SK-N-SH (cell line): ENCODE measurements around the gene FAM118A. TPM values are rescaled to one million over a fixed set of nuclear protein-coding genes. Genes with fewer than 3 reads are reported as not detected.

Experiments used
- CTCF ChIA-PET: fragments of 300-600, 350-600 bp; formaldehyde crosslinking; extraction: SDS; loops from one replicate; lab custom pipeline; 2021; lab: Yijun Ruan, JAX
- POLR2A ChIA-PET: fragments of 350-600 bp; sonication (Branson Sonifier 250); formaldehyde crosslinking; extraction: SDS; loops from one replicate; lab custom pipeline; 2020; ENCODE audit warnings: antibody characterized with exemption, inconsistent platforms; lab: Yijun Ruan, JAX
- DNase-seq: peaks from one replicate; pipeline ENCODE4 v3.0.0; 2012
- H2AFZ ChIP-seq: fragments of 200-600 bp; sonication (generic); 2 replicates; pipeline ENCODE4 v1.8.1; 2016; ENCODE audit warnings: antibody characterized with exemption, mild to moderate bottlenecking, low read depth
- H3F3A ChIP-seq: fragments of 200-600 bp; sonication (generic); replicated peaks from 2 replicates; pipeline ENCODE3; 2016; ENCODE audit warnings: antibody characterized with exemption, mild to moderate bottlenecking; ENCODE audit not compliant: insufficient read depth
- H3K27ac ChIP-seq, 2 experiments: fragments of 200-500 bp in 1 of 2; fragments of 200-600 bp in 1 of 2; sonication (Bioruptor generic) in 1 of 2; sonication (generic), shearing (Covaris generic) in 1 of 2; 2 replicates each; pipeline versions ENCODE4 v1.5.1 to v1.6.1; 2014 to 2016; ENCODE audit warnings: low read depth in 2 of 2, inconsistent platforms in 1 of 2, low read length in 1 of 2, mild to moderate bottlenecking in 1 of 2, mixed read lengths in 1 of 2
- H3K27me3 ChIP-seq: fragments of 200-600 bp; sonication (generic), shearing (Covaris generic); 2 replicates; pipeline ENCODE4 v1.6.1; 2016; ENCODE audit warnings: mixed run types; ENCODE audit not compliant: insufficient read depth
- H3K36me3 ChIP-seq, 2 experiments: fragments of 200-500 bp in 1 of 2; fragments of 200-600 bp in 1 of 2; sonication (Bioruptor generic) in 1 of 2; sonication (generic) in 1 of 2; replicated peaks in 1 of 2; 2 replicates each; pipeline versions ENCODE3 to v1.5.1; 2014 to 2016; ENCODE audit warnings: low read length in 1 of 2, mild to moderate bottlenecking in 1 of 2; ENCODE audit not compliant: insufficient read depth in 2 of 2, control insufficient read depth in 1 of 2
- H3K4me1 ChIP-seq, 2 experiments: fragments of 200-500 bp in 1 of 2; fragments of 200-600 bp in 1 of 2; sonication (Bioruptor generic) in 1 of 2; sonication (generic), shearing (Covaris generic) in 1 of 2; 2 replicates each; pipeline versions ENCODE4 v1.5.1 to v1.6.1; 2014 to 2016; ENCODE audit warnings: low read depth in 1 of 2, low read length in 1 of 2, mixed run types in 1 of 2; ENCODE audit not compliant: insufficient read depth in 2 of 2, control insufficient read depth in 1 of 2
- H3K4me2 ChIP-seq: fragments of 200-600 bp; sonication (generic), shearing (Covaris generic); 2 replicates; pipeline ENCODE4 v1.6.1; 2017; ENCODE audit warnings: mixed run types
- H3K4me3 ChIP-seq, 2 experiments: fragments of 200-500 bp in 1 of 2; fragments of 200-600 bp in 1 of 2; sonication (Bioruptor generic) in 1 of 2; sonication (generic), shearing (Covaris generic) in 1 of 2; 2 replicates each; pipeline versions ENCODE4 v1.5.1 to v1.8.1; 2014 to 2016; ENCODE audit warnings: low read depth in 2 of 2, inconsistent platforms in 1 of 2, low read length in 1 of 2, mild to moderate bottlenecking in 1 of 2, mixed read lengths in 1 of 2, moderate library complexity in 1 of 2
- H3K79me2 ChIP-seq: fragments of 200-600 bp; sonication (generic); 2 replicates; pipeline ENCODE4 v1.8.1; 2017; ENCODE audit warnings: mild to moderate bottlenecking; ENCODE audit not compliant: insufficient read depth
- H3K9ac ChIP-seq: fragments of 200-600 bp; sonication (generic); 2 replicates; pipeline ENCODE4 v1.6.1; 2017; ENCODE audit warnings: mixed run types
- H3K9me2 ChIP-seq: fragments of 200-600 bp; sonication (generic); 2 replicates; pipeline ENCODE4 v1.6.1; 2017; ENCODE audit warnings: mixed run types
- H3K9me3 ChIP-seq: fragments of 200-600 bp; sonication (generic); 2 replicates; pipeline ENCODE4 v1.6.1; 2017; ENCODE audit warnings: mixed run types, mild to moderate bottlenecking, moderate library complexity
- H4K20me1 ChIP-seq: fragments of 200-600 bp; sonication (generic); 2 replicates; pipeline ENCODE4 v1.6.1; 2017; ENCODE audit warnings: mild to moderate bottlenecking, mixed run types; ENCODE audit not compliant: insufficient read depth
- EP300 ChIP-seq, 2 experiments: IDR thresholded peaks; 2 replicates each; pipeline versions ENCODE4 v1.4.0 to v1.6.1; 2012; ENCODE audit warnings: borderline replicate concordance in 1 of 2, low read depth in 1 of 2, low read length in 1 of 2
- FOSL2 ChIP-seq: IDR thresholded peaks from 2 replicates; pipeline ENCODE4 v1.4.0; 2012; ENCODE audit warnings: low read depth, mild to moderate bottlenecking, moderate library complexity, borderline replicate concordance
- FOXJ3 ChIP-seq: sonication (generic); formaldehyde crosslinking; IDR thresholded peaks from 2 replicates; pipeline ENCODE4 v1.5.1; 2020; ENCODE audit warnings: mild to moderate bottlenecking, missing genetic modification reagents
- FOXM1 ChIP-seq: IDR thresholded peaks from 2 replicates; pipeline ENCODE4 v1.4.0; 2012; ENCODE audit warnings: low read depth, mild to moderate bottlenecking
- GABPA ChIP-seq: IDR thresholded peaks from 2 replicates; pipeline ENCODE4 v1.4.0; 2012; ENCODE audit warnings: low read depth, mild to moderate bottlenecking
- MEF2A ChIP-seq: IDR thresholded peaks from 2 replicates; pipeline ENCODE4 v1.4.0; 2012; ENCODE audit warnings: low read depth, borderline replicate concordance
- NFIC ChIP-seq: IDR thresholded peaks from 2 replicates; pipeline ENCODE4 v1.4.0; 2012; ENCODE audit warnings: borderline replicate concordance
- POLR2AphosphoS5 ChIP-seq: IDR thresholded peaks from 2 replicates; pipeline ENCODE4 v1.6.1; 2012; ENCODE audit warnings: low read depth, low read length
- RCOR1 ChIP-seq: fragments of 150-350 bp; IDR thresholded peaks from 2 replicates; pipeline ENCODE4 v1.6.1; 2017; ENCODE audit warnings: antibody characterized with exemption, low read length
- SIN3A ChIP-seq: IDR thresholded peaks from 2 replicates; pipeline ENCODE4 v1.6.1; 2012; ENCODE audit warnings: low read depth, mild to moderate bottlenecking, low read length, moderate library complexity, borderline replicate concordance
- WGBS: methylation state at CpG from one replicate; pipeline ENCODE4 v1.1.6; 2017; ENCODE audit warnings: low lambda C conversion rate; 5-methylcytosine and 5-hydroxymethylcytosine counted together
- polyA plus RNA-seq, 3 experiments: library from polyadenylated mRNA; depleted of rRNA; stranded (reverse); fragments of >200 nt; gene quantifications; 2 replicates each; pipeline ENCODE4 v1.2.3, GENCODE V29; 2012
- TF ChIP-seq, protein P1 (sequence below): IDR thresholded peaks from 2 replicates; pipeline ENCODE4 v1.6.1; 2012; ENCODE audit warnings: mild to moderate bottlenecking, low read depth, low read length, moderate library complexity
- TF ChIP-seq, protein P2 (sequence below): IDR thresholded peaks from 2 replicates; pipeline ENCODE4 v1.4.0; 2012; ENCODE audit warnings: low read depth, borderline replicate concordance
- TF ChIP-seq, protein P3 (sequence below): IDR thresholded peaks from 2 replicates; pipeline ENCODE4 v1.4.0; 2012; ENCODE audit warnings: low read depth, borderline replicate concordance

FAM118A gene
- polyA plus RNA-seq, 1 of the 3 experiments (the other 2 are of a cell fraction): 11.3 TPM

DNA sequence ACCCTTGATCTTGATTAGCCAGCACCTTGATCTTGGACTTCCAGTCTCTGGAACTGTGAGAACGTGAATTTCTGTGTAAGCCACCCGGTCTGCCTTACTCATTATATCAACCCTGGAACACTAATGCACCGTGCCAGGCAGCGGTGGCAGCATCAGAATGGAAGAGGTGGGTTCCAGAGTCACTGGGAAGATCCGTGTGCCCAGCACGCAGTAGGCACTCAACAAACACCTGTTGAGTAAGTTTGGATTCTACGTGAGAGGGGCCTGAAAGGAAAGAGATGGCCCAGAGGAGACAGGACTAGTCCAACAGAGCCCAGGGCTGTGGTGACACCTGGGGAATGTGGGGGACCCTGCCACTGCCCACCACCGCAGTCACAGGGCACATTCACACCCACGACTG lies 31.6 kb upstream of the FAM118A start:
- no peaks in the 10 kb centered on the region for H4K20me1 ChIP-seq
- no peak overlapping the region for H3K9ac ChIP-seq
- TF ChIP-seq RCOR1 (no peak), NFIC (no peak), FOXJ3 (CRISPR knock-in tag) (no peak), FOSL2 (no peak), MEF2A (no peak), SIN3A (no peak), POLR2AphosphoS5 (no peak), EP300 (IDR thresholded peaks at IDR 0.05; ENCODE audit: borderline replicate concordance in 1 of 2, low read depth in 1 of 2, low read length in 1 of 2) (no peak), FOXM1 (no peak), GABPA (no peak)
- TF ChIP-seq, protein P1, sequence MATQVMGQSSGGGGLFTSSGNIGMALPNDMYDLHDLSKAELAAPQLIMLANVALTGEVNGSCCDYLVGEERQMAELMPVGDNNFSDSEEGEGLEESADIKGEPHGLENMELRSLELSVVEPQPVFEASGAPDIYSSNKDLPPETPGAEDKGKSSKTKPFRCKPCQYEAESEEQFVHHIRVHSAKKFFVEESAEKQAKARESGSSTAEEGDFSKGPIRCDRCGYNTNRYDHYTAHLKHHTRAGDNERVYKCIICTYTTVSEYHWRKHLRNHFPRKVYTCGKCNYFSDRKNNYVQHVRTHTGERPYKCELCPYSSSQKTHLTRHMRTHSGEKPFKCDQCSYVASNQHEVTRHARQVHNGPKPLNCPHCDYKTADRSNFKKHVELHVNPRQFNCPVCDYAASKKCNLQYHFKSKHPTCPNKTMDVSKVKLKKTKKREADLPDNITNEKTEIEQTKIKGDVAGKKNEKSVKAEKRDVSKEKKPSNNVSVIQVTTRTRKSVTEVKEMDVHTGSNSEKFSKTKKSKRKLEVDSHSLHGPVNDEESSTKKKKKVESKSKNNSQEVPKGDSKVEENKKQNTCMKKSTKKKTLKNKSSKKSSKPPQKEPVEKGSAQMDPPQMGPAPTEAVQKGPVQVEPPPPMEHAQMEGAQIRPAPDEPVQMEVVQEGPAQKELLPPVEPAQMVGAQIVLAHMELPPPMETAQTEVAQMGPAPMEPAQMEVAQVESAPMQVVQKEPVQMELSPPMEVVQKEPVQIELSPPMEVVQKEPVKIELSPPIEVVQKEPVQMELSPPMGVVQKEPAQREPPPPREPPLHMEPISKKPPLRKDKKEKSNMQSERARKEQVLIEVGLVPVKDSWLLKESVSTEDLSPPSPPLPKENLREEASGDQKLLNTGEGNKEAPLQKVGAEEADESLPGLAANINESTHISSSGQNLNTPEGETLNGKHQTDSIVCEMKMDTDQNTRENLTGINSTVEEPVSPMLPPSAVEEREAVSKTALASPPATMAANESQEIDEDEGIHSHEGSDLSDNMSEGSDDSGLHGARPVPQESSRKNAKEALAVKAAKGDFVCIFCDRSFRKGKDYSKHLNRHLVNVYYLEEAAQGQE: no peak
- TF ChIP-seq, protein P2, sequence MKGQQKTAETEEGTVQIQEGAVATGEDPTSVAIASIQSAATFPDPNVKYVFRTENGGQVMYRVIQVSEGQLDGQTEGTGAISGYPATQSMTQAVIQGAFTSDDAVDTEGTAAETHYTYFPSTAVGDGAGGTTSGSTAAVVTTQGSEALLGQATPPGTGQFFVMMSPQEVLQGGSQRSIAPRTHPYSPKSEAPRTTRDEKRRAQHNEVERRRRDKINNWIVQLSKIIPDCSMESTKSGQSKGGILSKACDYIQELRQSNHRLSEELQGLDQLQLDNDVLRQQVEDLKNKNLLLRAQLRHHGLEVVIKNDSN: no peak
- TF ChIP-seq, protein P3, sequence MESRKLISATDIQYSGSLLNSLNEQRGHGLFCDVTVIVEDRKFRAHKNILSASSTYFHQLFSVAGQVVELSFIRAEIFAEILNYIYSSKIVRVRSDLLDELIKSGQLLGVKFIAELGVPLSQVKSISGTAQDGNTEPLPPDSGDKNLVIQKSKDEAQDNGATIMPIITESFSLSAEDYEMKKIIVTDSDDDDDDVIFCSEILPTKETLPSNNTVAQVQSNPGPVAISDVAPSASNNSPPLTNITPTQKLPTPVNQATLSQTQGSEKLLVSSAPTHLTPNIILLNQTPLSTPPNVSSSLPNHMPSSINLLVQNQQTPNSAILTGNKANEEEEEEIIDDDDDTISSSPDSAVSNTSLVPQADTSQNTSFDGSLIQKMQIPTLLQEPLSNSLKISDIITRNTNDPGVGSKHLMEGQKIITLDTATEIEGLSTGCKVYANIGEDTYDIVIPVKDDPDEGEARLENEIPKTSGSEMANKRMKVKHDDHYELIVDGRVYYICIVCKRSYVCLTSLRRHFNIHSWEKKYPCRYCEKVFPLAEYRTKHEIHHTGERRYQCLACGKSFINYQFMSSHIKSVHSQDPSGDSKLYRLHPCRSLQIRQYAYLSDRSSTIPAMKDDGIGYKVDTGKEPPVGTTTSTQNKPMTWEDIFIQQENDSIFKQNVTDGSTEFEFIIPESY: no peak
- WGBS: 78% methylated on average over 7 of the region's 9 CpGs
- H3K9me3 ChIP-seq: no peaks in the 10 kb centered on the region
- H3K9me2 ChIP-seq: no peaks in the 10 kb centered on the region
- H2AFZ ChIP-seq: no peak overlapping the region
- H3F3A ChIP-seq: no peaks in the 10 kb centered on the region
- no peak overlapping the region for H3K4me2 ChIP-seq
- H3K79me2 ChIP-seq: no peaks in the 10 kb centered on the region
- H3K27ac ChIP-seq: no peak overlapping the region
- CTCF ChIA-PET: no interaction called here
- H3K4me3 ChIP-seq: no peak overlapping the region
- POLR2A ChIA-PET: no interaction called here
- DNase-seq: no peak
- H3K4me1 ChIP-seq: no peaks in the 10 kb centered on the region; a peak in 1 of 4 replicates
- H3K27me3 ChIP-seq: no peaks in the 10 kb centered on the region
- no peaks in the 10 kb centered on the region for H3K36me3 ChIP-seq
